GM19099 (cell line): Measurements from ENCODE around the gene PCDHGA1.
"Not testable (repeated sequence)": the region's sequence is repeated elsewhere in the genome, so short reads cannot be mapped to it uniquely, and the experiment has no call there.

ENCODE experiments used
- POLR2A ChIP-seq: IDR thresholded peaks from 3 replicates; pipeline ENCODE4 v1.6.1; 2011; ENCODE audit warnings: low read depth; ENCODE audit not compliant: insufficient read length; ENCODE audit errors: extremely low read depth

The PCDHGA1 gene

GRCh38 chr5:141413540-141414069 lies 83.3 kb downstream of the PCDHGA1 start:
- TF ChIP-seq POLR2A: no peak

- TF ChIP-seq POLR2A: not testable (repeated sequence)
Measured at GRCh38 chr5:141417494-141418172, 87.3 kb downstream of the PCDHGA1 start, which contains the start of gene PCDHGB7. Gene PCDHGB7, plus strand, starts transcription at chr5:141417677. Its CDS starts 183 bp downstream, at chr5:141417860.

GRCh38 chr5:141419074-141419880 lies 89.0 kb downstream of the PCDHGA1 start:
- TF ChIP-seq POLR2A: no peak

GRCh38 chr5:141420855-141421488 lies 90.7 kb downstream of the PCDHGA1 start, which contains the start of gene PCDHGA11:
Gene PCDHGA11, plus strand, starts transcription at chr5:141421051. Its CDS starts 177 bp downstream, at chr5:141421228.
- TF ChIP-seq POLR2A: no peak

- no peak for TF ChIP-seq POLR2A
Measured at GRCh38 chr5:141421489-141421855, 91.2 kb downstream of the PCDHGA1 start.

- TF ChIP-seq POLR2A: no peak
Measured at GRCh38 chr5:141422742-141423291, 92.5 kb downstream of the PCDHGA1 start.

- no peak for TF ChIP-seq POLR2A
Measured at GRCh38 chr5:141427783-141428426, 97.6 kb downstream of the PCDHGA1 start.

GRCh38 chr5:141430332-141431113 lies 100.2 kb downstream of the PCDHGA1 start, which contains the start of gene PCDHGA12:
Gene PCDHGA12, plus strand, starts transcription at chr5:141430507. Its CDS starts 253 bp downstream, at chr5:141430760.
- TF ChIP-seq POLR2A: no peak

GRCh38 chr5:141431286-141431685 lies 101.0 kb downstream of the PCDHGA1 start:
- TF ChIP-seq POLR2A: peak; percentile 53

- no peak for TF ChIP-seq POLR2A
Measured at GRCh38 chr5:141434006-141434405, 103.7 kb downstream of the PCDHGA1 start.

GRCh38 chr5:141437221-141437620 lies 106.9 kb downstream of the PCDHGA1 start:
- TF ChIP-seq POLR2A: no peak

GRCh38 chr5:141439411-141440141 lies 109.3 kb downstream of the PCDHGA1 start:
- TF ChIP-seq POLR2A: no peak

GRCh38 chr5:141440341-141440740 lies 110.0 kb downstream of the PCDHGA1 start:
- no peak for TF ChIP-seq POLR2A
